Endodermal cell (in vitro differentiated cells): ENCODE data around the gene CR2. TPM values are rescaled to one million over a fixed set of nuclear protein-coding genes. Genes with fewer than 3 reads are reported as not detected.
"Not testable (repeated sequence)": the region's sequence is repeated elsewhere in the genome, so short reads cannot be mapped to it uniquely, and the experiment has no call there.

Source experiments
- DNase-seq: peaks from one replicate; pipeline ENCODE4 v3.0.0-alpha.2; 2017
- H3K27ac ChIP-seq: 2 replicates; pipeline ENCODE4 v1.5.1; 2013; ENCODE audit warnings: mild to moderate bottlenecking, low read depth, low read length, moderate library complexity
- H3K27me3 ChIP-seq: 2 replicates; pipeline ENCODE4 v1.6.1; 2013; ENCODE audit warnings: mild to moderate bottlenecking, low read length, moderate library complexity; ENCODE audit not compliant: insufficient read depth, control insufficient read depth, poor library complexity, severe bottlenecking
- H3K36me3 ChIP-seq: 2 replicates; pipeline ENCODE4 v1.7.0; 2013; ENCODE audit warnings: mild to moderate bottlenecking, low read length, moderate library complexity; ENCODE audit not compliant: control insufficient read depth, insufficient read depth
- H3K4me1 ChIP-seq: one replicate; pipeline ENCODE4 v1.7.0; 2013; ENCODE audit warnings: low read length; ENCODE audit not compliant: control insufficient read depth, insufficient read depth
- H3K4me3 ChIP-seq: 2 replicates; pipeline ENCODE4 v1.5.1; 2013; ENCODE audit warnings: mild to moderate bottlenecking, low read length, moderate library complexity
- H3K9ac ChIP-seq: 2 replicates; pipeline ENCODE4 v1.6.1; 2013; ENCODE audit warnings: mild to moderate bottlenecking, low read length, moderate library complexity; ENCODE audit not compliant: poor library complexity, severe bottlenecking; ENCODE audit errors: extremely low read depth
- H3K9me3 ChIP-seq: 2 replicates; pipeline ENCODE4 v1.6.1; 2013; ENCODE audit warnings: mild to moderate bottlenecking, low read length, moderate library complexity; ENCODE audit not compliant: control insufficient read depth
- H3K27ac Mint-ChIP-seq: 2 replicates; pipeline ENCODE4 v1.8.0; 2020; ENCODE audit warnings: mixed read lengths
- H3K27me3 Mint-ChIP-seq: 2 replicates; pipeline ENCODE4 v1.8.0; 2021; ENCODE audit warnings: mild to moderate bottlenecking, mixed read lengths; ENCODE audit not compliant: insufficient read depth
- H3K36me3 Mint-ChIP-seq: 2 replicates; pipeline ENCODE4 v1.8.0; 2020; ENCODE audit warnings: low read depth, mixed read lengths
- H3K4me1 Mint-ChIP-seq: 2 replicates; pipeline ENCODE4 v1.8.0; 2020; ENCODE audit warnings: mixed read lengths
- H3K4me3 Mint-ChIP-seq: 2 replicates; pipeline ENCODE4 v1.8.0; 2020; ENCODE audit warnings: mild to moderate bottlenecking, moderate library complexity, mixed read lengths
- H3K9me3 Mint-ChIP-seq: 2 replicates; pipeline ENCODE4 v1.8.0; 2020; ENCODE audit warnings: mild to moderate bottlenecking, mixed read lengths
- CTCF ChIP-seq: fragments of 200-600 bp; sonication (generic); conservative IDR thresholded peaks from 2 replicates; pipeline ENCODE4 v1.5.0; 2021; ENCODE audit warnings: antibody characterized with exemption, mild to moderate bottlenecking
- WGBS, 2 experiments: methylation state at CpG; one replicate each; pipeline versions ENCODE4 v1.1.5 to v1.1.7; 2013; ENCODE audit warnings: missing lambda C conversion rate in 2 of 2, mixed read lengths in 1 of 2; ENCODE audit not compliant: insufficient coverage in 1 of 2, insufficient read length in 1 of 2; 5-methylcytosine and 5-hydroxymethylcytosine counted together
- total RNA-seq, 2 donors: library from RNA; stranded (reverse); fragmentation: NEBNext Ultra II Directional in 1 of 2; extraction: Animal tissue kit (Norgen Biotek cat#: 25700) in 1 of 2; gene quantifications; 2 replicates in 1 of 2; 3 replicates in 1 of 2; pipeline ENCODE4 v1.2.1, GENCODE V29; 2021

Gene CR2
- total RNA-seq, 2 donors from 2014 or later = 0.48 to 2.1 TPM

DNA sequence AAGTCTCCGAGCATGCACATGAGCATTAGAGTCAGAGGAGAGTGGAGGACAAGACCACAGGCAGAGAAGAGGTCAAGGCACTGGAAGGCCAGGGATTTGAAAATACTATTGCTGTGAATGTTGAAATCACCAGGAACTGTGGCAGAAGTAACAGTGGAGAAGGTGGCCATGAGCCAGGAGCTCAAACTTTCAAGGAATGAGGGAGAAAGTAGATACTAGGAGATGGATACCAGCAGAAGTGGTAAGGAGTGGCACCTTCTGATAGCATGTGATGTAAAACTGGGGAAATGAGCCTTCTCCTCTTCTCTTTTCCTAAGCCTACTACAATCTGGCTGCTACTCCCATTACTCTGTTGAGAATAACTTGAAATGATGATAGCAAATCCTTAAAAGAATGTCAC is 40.0 kb downstream of the CR2 start:
- peaks cover 9% of the 10 kb centered on the region for H3K4me1 Mint-ChIP-seq
- 84 to 100% methylated on average over 1 of the region's 1 CpG for whole genome bisulfite sequencing, 2 experiments
- Histone ChIP-seq H3K4me3 (no peak overlapping the region), H3K4me1 (no peaks in the 10 kb centered on the region), H3K9me3 (no peaks in the 10 kb centered on the region), H3K27me3 (peaks cover 62% of the 10 kb centered on the region), H3K36me3 (no peaks in the 10 kb centered on the region), H3K27ac (no peak overlapping the region), H3K9ac (no peak overlapping the region)
- no peaks in the 10 kb centered on the region for H3K36me3 Mint-ChIP-seq
- peaks cover 31% of the 10 kb centered on the region for H3K27me3 Mint-ChIP-seq
- no peak overlapping the region for H3K4me3 Mint-ChIP-seq
- H3K9me3 Mint-ChIP-seq = no peaks in the 10 kb centered on the region
- no peak for TF ChIP-seq CTCF
- H3K27ac Mint-ChIP-seq = no peak overlapping the region
- DNase-seq = no peak

- H3K36me3 ChIP-seq, H3K27ac ChIP-seq, H3K36me3 Mint-ChIP-seq, H3K4me1 Mint-ChIP-seq, H3K27ac Mint-ChIP-seq, DNase-seq, H3K4me1 ChIP-seq, H3K9me3 ChIP-seq, H3K9me3 Mint-ChIP-seq: not testable (repeated sequence)
- WGBS, 2 experiments = 86 to 88% methylated on average over 4 to 8 of the region's 8 CpGs
- peak; percentile 35 for TF ChIP-seq CTCF
- Histone ChIP-seq H3K27me3 (peaks cover 64% of the 10 kb centered on the region), H3K9ac (peak overlapping the region; percentile 49), H3K4me3 (peak overlapping the region; percentile 81)
- H3K27me3 Mint-ChIP-seq = peaks cover 31% of the 10 kb centered on the region
- peak overlapping the region; percentile 60 for H3K4me3 Mint-ChIP-seq
Measured at GRCh38 chr1:207495281-207495680, 41.2 kb downstream of the CR2 start.

GRCh38 chr1:207495801-207496792 is 42.0 kb downstream of the CR2 start, which contains the start of gene CR1:
CR1 (plus strand) TSS chr1:207496157; CDS start chr1:207496268, 111 bp downstream.
- H3K4me3 Mint-ChIP-seq = peak within 1 kb of the TSS; percentile 60
- peaks cover 9% of the 10 kb centered on the region for H3K4me1 Mint-ChIP-seq
- TF ChIP-seq CTCF = no peak
- Histone ChIP-seq H3K27me3 (peaks cover 69% of the 10 kb centered on the region), H3K27ac (no peak within 1 kb of the TSS), H3K9me3 (no peaks in the 10 kb centered on the region), H3K36me3 (no peaks in the 10 kb centered on the region), H3K9ac (peak within 1 kb of the TSS; percentile 49), H3K4me3 (peak within 1 kb of the TSS; percentile 81), H3K4me1 (no peaks in the 10 kb centered on the region)
- no peaks in the 10 kb centered on the region for H3K9me3 Mint-ChIP-seq
- peak within 1 kb of the TSS; percentile 3 for H3K27ac Mint-ChIP-seq
- 4 to 13% methylated on average over 14 to 68 of the region's 68 CpGs for WGBS, 2 experiments
- DNase-seq = peak; percentile 71
- H3K36me3 Mint-ChIP-seq = no peaks in the 10 kb centered on the region
- peaks cover 31% of the 10 kb centered on the region for H3K27me3 Mint-ChIP-seq
